IPS DF 6.9 (cell line): ENCODE measurements around the gene DDX5.

ENCODE experiments used
- DNase-seq: peaks from one replicate; pipeline ENCODE4 v3.0.0-alpha.2; 2013; ENCODE audit warnings: low read depth, low spot score
- H3K27ac ChIP-seq: one replicate; pipeline ENCODE4 v1.5.1; 2013; ENCODE audit warnings: low read length, control low read depth
- H3K27me3 ChIP-seq: 2 replicates; pipeline ENCODE4 v1.6.1; 2013; ENCODE audit warnings: mild to moderate bottlenecking, low read length; ENCODE audit not compliant: control insufficient read depth, insufficient read depth
- H3K36me3 ChIP-seq: 2 replicates; pipeline ENCODE4 v1.6.1; 2013; ENCODE audit warnings: low read length; ENCODE audit not compliant: control insufficient read depth, insufficient read depth
- H3K4me1 ChIP-seq: 2 replicates; pipeline ENCODE4 v1.6.1; 2013; ENCODE audit warnings: low read length; ENCODE audit not compliant: control insufficient read depth, insufficient read depth
- H3K4me3 ChIP-seq: 2 replicates; pipeline ENCODE4 v1.5.1; 2013; ENCODE audit warnings: mild to moderate bottlenecking, low read length
- H3K9me3 ChIP-seq: 2 replicates; pipeline ENCODE4 v1.6.1; 2013; ENCODE audit warnings: low read length, inconsistent platforms; ENCODE audit not compliant: control insufficient read depth, insufficient read depth
- WGBS: extraction: QIAGEN DNeasy Blood & Tissue Kit; methylation state at CpG from one replicate; pipeline ENCODE4 v1.1.7; 2013; ENCODE audit warnings: mixed read lengths, missing lambda C conversion rate; ENCODE audit not compliant: insufficient read length, insufficient coverage; 5-methylcytosine and 5-hydroxymethylcytosine counted together

The DDX5 gene

GRCh38 chr17:64455993-64456885 is 49.9 kb downstream of the DDX5 start:
- no peak for DNase-seq
- Histone ChIP-seq H3K4me3 (no peak overlapping the region), H3K27ac (no peak overlapping the region)

GRCh38 chr17:64449545-64449944 is 56.5 kb downstream of the DDX5 start:
- WGBS: no CpG with 5 or more reads among the region's 3 CpGs
- DNase-seq: no peak
- H3K4me3 ChIP-seq: no peak overlapping the region

More at GRCh38 chr17:64455993-64456885, 49.9 kb downstream of the DDX5 start:
- H3K36me3 ChIP-seq: no peaks in the 10 kb centered on the region
- WGBS: no CpG with 5 or more reads among the region's 8 CpGs
- no peaks in the 10 kb centered on the region for H3K4me1 ChIP-seq
- H3K27me3 ChIP-seq: no peaks in the 10 kb centered on the region
- H3K9me3 ChIP-seq: no peaks in the 10 kb centered on the region

GRCh38 chr17:64448665-64449512 is 57.2 kb downstream of the DDX5 start, which contains the start of gene MILR1:
MILR1 (plus strand) TSS chr17:64449115; CDS start chr17:64449169, 54 bp downstream.
- Histone ChIP-seq H3K4me3 (no peak within 1 kb of the TSS), H3K27ac (no peak within 1 kb of the TSS), H3K36me3 (no peaks in the 10 kb centered on the region)

More at GRCh38 chr17:64449545-64449944, 56.5 kb downstream of the DDX5 start:
- no peaks in the 10 kb centered on the region for H3K4me1 ChIP-seq
- no peaks in the 10 kb centered on the region for H3K27me3 ChIP-seq
- H3K27ac ChIP-seq: no peak overlapping the region
- no peaks in the 10 kb centered on the region for H3K36me3 ChIP-seq
- no peaks in the 10 kb centered on the region for H3K9me3 ChIP-seq

More at GRCh38 chr17:64448665-64449512, 57.2 kb downstream of the DDX5 start, which contains the start of gene MILR1:
- WGBS: no CpG with 5 or more reads among the region's 10 CpGs
- DNase-seq: no peak
- Histone ChIP-seq H3K27me3 (no peaks in the 10 kb centered on the region), H3K4me1 (no peaks in the 10 kb centered on the region), H3K9me3 (no peaks in the 10 kb centered on the region)
